Fibroblast of peridontal ligament (primary cell): ENCODE measurements around the gene CST4.
"Not testable (repeated sequence)": the region's sequence is repeated elsewhere in the genome, so short reads cannot be mapped to it uniquely, and the experiment has no call there.

ENCODE experiments used
- DNase-seq: peaks from one replicate; pipeline ENCODE4 v3.0.0-alpha.2; 2010; ENCODE audit errors: extremely low read depth

CST4 gene

GRCh38 chr20:23641936-23642751, 46.7 kb downstream of the CST4 start:
- DNase-seq = peak; percentile 83

GRCh38 chr20:23640671-23641667, 47.9 kb downstream of the CST4 start:
- DNase-seq = no peak

- DNase-seq = no peak
Observed at GRCh38 chr20:23640018-23640601, 48.7 kb downstream of the CST4 start.

GRCh38 chr20:23639490-23639958, 49.3 kb downstream of the CST4 start:
- DNase-seq = no peak

- no peak for DNase-seq
Observed at GRCh38 chr20:23638309-23638708, 50.5 kb downstream of the CST4 start.

- peak; percentile 71 for DNase-seq
Observed at GRCh38 chr20:23637282-23638221, 51.3 kb downstream of the CST4 start, which contains the start of gene CST3. Gene CST3, minus strand, starts transcription at chr20:23637955. Its CDS starts 93 bp downstream, at chr20:23637862.

- no peak for DNase-seq
Observed at GRCh38 chr20:23636908-23637281, 51.9 kb downstream of the CST4 start.

GRCh38 chr20:23636182-23636907, 52.5 kb downstream of the CST4 start:
- DNase-seq = no peak

- not testable (repeated sequence) for DNase-seq
Observed at GRCh38 chr20:23635768-23636090, 53.1 kb downstream of the CST4 start.
